Fibroblast of skin of abdomen (primary cell): ENCODE data around the gene ADARB2.

Experiments
- DNase-seq: peaks from one replicate; pipeline ENCODE4 v3.0.0-alpha.2; 2013

Gene ADARB2

DNA sequence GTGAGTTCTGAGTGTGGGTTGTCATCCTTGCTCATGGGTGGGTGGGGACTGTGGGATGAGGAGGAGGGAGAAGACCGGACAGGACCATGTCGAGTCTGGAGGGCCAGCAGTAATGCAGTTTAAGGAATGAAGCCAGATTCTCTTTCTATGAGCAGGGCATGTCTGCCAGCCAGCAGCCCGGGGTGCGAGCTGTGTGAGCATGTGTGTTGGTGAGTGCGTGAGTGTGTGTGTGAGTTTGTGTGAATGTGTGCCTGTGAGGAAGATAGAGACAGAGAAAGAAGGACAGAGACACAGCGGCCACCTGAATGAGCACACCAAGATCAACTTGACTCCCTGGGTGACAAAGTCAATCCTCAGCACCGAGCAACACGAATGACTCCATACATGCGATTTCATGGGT, 52.3 kb downstream of the ADARB2 start:
- DNase-seq = no peak

DNA sequence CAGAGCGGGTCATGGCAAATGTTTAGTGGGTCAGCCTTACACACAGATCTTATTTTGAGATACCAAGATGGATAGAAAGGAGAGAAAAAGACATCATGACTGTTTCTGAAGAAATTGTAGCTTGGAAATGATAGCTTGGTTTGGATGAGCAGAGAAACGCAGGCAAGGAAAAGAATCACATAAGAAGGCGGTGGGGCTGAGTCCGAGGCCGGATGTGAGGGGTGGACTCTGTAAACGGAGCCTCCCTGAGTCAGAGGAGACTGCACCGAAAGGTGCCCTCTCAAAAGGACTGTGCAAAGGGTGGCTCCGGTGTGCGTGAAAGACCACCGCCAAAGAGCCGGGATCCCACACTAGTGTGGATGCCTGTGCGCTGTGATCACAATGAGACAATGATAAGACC, 53.7 kb downstream of the ADARB2 start:
- DNase-seq = no peak

DNA sequence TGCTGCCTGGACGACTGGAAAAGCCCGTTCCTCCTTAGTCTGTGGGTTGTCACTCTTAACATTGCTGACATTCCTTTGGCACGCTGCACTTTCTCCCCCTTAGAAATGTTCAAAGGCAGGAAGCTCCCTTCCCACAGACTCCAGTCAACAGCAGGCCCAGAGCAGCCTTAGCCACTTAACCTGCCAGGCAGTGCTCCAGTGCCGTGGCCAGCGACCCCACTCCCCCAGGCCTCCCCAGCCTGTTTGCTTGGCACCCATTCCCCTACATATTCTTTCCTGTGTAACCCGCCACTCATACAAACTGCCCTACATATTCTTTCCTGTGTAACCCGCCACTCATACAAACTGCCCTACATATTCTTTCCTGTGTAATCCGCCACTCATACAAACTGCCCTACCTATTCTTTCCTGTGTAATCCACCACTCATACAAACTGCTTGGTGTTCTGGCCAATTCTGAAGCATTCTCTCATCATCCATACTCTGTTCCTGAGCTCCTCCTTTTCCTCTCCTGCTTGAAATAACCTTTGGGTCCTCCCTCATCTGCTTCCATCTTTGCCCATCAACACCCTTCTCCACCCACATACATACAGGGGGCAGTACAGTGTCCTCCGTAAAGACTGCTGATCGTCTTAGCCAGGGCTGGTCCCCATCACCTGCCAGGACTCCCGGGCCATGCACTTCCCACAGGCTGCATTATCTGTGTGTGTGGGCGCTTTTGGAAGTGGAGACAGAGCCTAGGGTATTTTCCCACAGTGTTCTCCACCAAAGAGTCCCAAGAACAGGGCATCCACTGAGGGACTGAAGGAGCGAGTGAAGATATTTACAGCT, 57.3 kb downstream of the ADARB2 start:
- DNase-seq = no peak

DNA sequence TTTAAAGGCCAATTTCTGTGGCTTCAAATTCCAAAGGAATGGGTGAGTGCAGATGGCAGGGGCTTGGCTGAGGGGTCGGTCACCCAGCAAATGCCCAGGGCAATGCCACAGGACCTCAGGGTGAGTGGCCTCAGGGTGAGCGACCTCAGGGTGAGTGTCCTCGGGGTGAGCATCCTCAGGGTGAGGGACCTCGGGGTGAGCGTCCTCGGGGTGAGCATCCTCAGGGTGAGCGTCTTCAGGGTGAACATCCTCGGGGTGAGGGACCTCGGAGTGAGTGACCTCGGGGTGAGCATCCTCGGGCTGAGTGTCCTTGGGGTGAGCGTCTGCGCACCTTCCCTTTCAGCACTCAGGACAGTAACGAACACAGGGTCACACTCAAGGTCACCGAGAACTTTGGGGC, 59.2 kb downstream of the ADARB2 start:
- no peak for DNase-seq

DNA sequence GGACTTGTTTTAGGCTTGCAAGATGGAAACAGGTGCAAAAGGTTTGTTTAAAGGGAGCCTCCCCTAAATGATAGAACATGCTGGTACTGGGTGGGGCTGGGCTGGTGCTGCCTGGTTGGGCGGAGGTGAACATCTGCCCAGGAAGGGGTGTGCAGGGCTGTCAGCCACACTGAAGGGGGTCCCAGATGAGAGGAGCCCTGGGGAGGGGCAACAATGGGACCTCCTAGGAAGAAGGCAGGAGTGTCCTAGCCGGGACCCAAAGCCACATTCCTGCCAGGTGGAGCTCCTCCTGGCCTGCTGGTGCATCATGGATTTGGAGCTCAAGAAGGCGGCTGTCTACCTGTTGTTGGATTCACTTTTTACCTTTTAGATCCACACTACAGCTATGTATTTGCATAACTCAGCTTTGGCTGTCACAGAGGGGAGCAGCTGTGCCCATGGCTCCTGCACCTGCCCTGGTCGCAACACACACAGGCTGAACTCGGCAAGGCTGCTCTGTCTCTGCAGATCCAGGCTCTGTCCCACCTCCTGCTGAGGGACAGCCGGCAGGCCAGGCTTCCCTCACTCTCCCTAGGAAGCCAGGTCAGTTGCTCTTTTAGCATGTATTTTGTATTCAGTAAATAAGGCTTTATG, 59.9 kb downstream of the ADARB2 start:
- DNase-seq = no peak

DNA sequence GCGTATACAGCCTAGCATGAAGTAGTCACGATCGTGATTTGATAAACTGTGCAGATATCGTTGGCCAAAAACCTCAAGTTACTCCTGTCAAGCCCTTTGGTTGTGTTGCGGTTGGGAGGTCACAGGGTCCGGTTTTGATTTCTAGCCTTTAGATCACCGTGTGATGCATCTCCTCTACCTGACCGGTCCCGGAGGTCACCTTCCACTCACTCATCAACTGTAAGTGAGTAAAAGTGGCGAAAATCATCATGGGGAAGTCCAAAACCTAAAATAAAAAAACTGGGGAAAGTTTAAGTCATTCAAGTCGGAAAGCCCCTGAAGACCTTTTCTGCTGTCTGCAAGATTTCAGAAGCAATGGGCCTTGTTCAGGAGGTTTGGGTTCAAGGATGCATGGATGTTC, 62.8 kb downstream of the ADARB2 start:
- DNase-seq = no peak

DNA sequence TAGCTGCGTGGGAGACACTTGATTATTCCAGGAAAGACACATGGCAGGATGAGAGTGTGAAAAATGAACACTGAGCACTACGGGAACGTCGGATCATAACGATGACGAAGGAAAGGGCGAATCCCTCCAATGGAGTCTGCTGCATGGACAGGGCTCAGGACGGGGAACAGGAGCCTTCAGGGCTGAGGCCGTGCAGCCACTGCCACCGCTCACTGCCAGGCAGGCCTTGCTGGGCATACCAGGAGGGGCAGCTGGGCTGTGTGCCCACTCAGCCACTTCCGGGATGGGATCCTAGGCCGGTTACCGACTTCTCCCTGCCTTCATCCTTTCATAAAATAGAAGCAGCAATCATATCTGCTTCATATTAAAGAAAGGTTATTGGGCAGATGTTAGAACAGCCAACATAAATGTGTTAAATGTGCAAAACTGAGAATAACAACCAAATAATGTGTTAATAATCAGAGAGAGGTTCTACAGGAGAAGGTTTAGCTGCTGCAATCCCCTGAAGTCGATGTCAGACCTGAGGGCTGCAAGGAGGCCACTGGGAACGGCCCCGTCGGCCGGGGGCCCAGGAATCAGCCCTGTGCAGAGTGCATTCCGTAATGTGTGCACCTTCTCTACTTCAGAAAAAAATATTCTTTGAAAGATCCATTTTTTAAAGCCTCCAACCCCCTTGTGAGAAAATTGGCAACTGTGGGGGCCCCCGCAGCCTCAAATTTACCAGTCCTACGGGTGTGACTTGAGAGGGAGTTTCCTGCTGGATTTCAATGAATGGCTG, 63.6 kb downstream of the ADARB2 start:
- no peak for DNase-seq

DNA sequence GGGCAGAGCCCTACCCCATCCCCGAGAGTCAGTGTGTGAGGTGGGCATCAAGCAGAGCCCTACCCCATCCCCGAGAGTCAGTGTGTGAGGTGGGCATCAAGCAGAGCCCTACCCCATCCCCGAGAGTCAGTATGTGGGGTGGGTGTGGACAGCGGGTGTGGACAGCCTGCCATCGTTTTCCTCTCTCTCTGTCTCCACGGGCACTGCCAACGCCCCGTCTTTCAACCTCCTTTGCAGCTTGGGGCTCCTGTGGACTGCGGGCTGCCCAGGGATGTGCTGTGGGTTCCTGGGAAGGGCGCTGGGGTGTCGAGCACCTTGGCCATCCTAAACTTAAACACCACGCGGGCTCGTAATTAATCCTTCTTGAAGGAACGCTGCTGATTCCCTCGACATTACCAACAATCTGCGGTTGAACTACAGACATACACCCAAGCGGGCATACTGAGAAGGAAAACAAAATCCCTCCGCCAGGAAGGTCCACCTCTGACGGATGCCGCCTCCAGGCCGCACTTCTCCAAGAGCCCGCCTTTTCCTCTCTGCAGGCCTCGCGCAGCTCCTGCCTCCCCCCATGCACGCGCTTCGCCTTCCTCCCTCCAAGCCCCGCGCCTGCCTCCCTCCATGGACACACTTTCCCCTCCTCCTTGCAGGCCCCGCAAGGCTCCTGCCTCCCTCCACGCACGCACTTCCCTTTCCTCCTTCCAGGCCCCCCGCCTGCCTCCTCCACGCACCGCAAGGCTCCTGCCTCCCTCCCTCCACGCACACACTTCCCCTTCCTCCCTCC, 65.1 kb downstream of the ADARB2 start:
- DNase-seq = no peak

DNA sequence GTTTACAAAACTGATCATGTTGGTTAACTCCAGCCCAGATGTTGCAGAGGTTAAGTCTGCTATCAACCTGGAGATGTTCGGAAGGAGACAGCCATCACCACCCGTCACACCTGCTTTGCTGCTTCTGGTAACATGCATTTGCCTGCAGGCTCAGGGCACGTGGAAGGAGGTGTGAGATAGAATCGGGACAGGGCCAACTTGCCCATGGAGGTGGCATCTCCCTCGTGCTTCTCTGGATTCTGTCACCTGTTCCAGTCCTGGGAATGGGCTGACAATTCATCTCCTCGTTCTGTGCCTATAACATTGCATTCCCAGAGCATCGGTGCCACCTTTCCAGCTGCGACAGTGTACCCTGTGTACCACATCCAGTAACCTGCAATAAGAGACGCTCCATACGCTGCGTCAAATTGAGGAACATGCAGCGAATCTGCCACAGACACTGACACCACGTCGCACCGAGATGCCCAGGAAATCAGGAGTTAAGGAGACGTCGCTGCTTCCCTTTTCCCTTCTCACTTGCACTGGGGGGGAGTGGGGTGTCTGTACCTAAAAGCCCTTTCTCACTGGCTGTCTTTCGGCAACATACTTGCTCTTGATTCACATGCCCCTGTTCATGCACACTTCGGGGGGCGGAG, 65.8 kb downstream of the ADARB2 start:
- DNase-seq = no peak

DNA sequence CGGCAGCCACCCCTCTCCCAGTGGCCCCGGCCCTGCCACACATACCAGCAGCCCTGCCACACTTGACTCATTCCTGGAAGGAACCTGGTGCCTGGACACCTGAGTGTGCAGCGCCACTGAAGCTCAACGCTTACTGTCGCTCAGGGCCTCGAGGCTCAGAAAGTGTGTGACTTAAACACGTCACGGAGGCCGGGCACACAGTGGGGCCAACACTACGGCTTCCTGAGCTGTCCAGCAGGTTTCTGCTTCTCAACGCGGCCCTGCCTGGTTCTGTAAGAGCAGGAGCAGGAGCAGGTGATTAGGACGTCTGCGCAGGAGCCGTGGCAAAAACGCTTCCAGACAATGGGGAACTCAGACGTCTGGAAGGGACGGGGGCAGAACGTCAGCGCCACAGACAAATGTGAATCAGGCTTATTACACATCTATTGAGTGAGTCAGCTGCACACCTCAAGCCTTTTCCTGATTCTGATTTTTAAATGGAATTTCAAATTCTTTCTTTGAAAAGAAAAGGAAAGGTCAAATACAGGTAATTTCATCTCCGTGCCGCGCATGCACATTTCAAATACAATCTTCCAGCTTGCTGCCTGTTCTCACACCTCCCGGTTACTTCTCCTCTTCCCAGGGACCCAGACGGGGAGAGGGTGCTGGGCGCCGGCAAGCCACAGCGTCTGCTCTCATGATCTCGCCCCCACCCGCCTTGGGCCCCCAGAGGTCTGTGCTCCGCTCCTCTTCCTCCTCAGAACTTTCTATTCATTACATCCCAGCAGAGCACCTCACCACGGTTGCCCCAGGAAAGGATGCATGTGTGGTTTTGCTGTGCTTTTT, 66.6 kb downstream of the ADARB2 start:
- no peak for DNase-seq

DNA sequence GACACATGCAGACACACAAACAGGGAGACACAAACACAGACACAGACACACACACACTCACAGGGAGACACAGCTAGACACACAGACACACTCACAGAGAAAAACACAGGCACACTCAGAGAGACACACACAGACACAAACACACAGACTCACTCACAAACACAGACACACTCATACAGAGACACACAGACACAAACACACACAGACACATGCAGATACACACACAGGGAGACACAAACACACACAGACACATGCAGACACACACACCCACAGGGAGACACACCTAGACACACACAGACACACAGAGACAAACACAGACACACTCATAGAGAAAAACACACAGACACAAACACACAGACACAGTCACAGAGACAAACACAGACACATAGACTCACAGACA, 67.9 kb downstream of the ADARB2 start:
- no peak for DNase-seq

DNA sequence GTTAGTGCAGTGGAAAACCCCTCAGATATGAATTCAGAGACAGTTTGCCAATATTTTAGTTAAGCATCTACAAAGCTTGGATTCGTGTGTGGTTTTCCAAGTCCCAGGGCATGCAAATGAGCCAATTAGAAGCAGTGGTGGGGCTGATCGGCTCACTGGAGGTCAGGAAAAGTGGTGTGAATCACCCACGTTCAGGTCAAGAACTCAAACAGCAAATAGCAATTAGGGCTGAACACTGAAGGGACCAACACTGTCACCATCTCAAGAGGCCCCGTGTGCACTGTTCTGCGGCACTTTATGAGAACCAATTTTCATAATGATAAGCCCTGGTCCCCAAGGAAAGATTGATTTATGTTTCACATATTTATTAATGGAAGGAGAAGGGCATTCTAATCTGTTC, 68.9 kb downstream of the ADARB2 start:
- no peak for DNase-seq

DNA sequence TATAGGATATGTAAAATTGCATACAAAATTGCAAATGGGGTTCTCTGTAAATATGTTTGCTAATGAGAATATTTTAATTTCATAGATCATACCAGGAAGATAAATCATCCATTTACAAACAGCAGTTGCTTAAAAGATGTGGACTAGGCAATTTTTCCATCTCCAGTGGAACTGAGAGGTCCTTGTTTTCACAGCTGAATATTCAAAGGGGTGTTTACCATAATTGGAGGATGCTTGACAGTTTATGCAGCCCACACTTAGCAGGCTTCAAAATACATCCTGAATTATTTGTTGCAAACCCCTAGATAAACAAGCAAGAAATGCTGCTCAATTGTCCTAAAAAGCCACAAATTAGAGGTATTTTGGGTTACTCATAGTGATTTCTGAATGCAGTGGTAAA, 69.9 kb downstream of the ADARB2 start:
- DNase-seq = no peak

DNA sequence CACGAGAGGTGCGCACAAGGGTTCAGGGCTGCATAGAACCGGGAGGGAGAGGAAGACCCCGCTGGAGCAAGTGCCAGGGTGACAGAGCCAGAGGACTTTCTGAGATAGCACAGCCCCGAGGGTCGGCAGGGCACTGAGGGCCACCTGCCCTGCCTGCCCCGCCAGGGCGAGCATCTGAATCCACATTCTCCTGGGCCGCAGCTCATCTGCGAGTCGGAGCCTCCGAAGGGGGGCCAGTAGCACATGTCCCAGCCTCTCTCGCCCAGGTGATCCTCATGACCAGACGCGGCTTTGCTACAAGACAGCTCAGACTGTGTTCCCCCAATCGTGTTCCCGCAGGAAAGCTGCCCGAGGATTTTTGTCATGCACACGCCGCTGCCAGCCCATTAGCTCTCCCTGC, 71.2 kb downstream of the ADARB2 start:
- DNase-seq = no peak

DNA sequence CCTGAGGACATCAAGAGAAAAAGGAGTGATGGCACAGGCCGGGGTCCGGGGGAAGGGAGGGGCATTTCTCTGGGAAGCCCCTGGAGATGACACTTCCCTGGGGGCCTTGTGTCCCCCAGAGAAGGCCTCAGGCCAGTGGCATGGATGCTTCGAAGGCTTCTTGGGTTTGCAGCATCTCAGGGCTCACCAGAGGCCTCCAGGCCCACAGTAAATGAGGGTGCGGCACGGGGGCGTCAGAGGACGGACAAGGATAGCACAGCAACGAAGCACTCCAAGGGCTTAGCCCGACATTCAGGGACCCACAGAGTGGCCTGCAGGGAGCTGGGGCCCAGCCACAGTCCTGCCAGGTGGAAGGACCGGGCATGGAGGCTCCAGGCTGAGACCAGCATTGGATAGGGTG, 71.6 kb downstream of the ADARB2 start:
- no peak for DNase-seq

DNA sequence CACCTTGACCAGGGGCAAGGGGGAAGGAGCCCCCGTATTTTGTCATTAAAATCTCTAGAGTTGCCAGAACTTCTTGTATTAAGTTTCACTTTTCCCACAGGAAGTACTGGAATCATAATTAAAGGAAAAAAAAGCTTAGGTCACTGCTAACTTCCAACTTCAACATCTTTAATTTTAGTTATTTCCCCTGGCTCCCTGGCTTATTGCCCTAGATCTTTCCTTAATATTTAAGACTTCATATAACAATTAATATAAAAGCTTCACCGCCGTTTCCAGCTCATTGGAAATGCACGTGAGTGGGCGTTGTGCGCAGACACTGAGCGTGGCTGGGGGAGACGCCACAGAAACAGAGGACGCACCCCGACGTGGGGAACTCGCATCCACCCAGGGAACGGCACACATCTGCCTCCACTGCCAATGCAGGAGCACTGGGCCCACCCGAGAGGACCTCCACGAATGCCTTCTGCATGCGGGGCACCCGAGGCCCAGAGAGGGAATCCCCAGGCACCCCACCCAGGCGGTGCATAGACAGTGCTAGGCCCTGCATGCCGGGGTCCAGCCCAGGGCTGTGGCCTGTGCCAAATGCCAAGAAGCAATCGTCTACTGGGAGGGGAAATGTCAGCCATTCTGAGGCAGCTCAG, 72.2 kb downstream of the ADARB2 start:
- DNase-seq = no peak

DNA sequence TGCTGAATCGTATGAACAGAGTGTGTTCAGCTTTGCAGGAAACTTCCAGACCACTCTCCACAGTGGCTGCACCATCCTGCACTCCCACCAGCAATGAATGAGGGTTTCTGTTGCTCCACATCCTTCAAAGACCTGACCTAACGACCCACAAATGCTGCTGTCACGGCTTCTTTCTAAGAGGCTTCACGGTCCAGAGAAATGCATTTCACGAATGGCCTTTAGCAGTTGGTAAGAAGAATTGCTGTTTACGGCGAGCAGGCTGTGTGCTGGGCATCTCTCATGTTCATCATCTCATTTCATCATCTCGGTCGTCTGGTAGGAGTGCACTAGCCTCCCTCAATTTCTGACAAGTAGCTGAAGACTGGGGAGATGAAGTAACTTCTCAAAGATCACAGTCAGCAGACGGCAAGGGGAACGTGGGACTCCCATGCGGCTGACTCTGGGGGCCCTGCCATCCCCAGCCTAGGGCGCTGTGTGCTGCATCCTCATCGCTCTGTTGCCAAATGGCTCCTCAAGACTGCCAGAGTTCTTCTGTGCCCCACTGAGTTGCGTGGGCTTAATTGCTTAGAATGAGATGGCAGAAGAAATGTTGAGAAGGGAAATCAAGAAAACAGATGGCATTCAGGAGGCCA, 72.9 kb downstream of the ADARB2 start:
- no peak for DNase-seq

DNA sequence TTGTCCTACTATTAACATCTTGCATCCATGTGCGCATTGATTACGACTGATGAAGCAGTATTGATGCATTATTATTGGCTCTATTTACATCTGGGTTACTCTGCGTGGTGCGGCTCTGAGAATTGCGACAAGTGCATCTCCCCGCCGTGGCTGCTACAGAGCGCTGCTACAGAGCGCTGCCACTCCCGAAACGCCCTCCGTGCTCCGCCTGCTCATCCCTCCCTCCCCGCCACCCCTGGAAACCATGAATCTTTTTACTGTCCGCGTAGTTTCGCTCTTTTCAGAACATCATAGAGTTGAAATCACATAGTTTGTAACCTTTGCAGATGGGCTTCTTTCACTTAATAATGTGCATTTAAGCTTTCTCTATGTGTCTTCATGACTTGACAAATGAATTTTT, 74.1 kb downstream of the ADARB2 start:
- DNase-seq = no peak

DNA sequence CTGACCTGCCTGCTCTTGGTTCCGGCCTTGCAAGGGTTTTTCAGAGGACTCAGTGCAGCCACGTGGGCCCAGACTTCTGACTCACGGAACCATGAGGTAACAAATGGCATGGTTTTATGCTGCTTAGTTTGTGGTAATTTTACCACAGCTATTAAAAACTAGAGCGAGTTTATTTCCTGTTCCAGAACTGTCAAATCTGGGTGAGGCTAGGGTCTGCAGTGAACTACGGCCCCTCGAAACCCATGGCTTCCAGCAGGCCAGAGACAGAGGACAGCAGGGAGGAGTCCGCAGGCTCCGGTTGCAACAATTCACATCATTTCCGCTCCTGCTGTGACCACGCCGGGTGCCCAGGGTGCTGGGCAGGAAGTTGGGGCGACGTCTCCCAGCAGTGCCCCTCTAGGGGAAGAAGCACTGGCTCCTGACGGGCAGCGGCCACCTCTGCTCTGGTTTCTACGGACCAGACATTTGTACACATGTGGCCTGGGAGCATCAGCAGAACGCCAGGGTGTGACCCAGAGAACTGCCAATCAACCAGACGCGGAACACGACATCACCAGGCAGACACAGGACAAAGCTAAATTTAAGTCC, 74.8 kb downstream of the ADARB2 start:
- DNase-seq = no peak

DNA sequence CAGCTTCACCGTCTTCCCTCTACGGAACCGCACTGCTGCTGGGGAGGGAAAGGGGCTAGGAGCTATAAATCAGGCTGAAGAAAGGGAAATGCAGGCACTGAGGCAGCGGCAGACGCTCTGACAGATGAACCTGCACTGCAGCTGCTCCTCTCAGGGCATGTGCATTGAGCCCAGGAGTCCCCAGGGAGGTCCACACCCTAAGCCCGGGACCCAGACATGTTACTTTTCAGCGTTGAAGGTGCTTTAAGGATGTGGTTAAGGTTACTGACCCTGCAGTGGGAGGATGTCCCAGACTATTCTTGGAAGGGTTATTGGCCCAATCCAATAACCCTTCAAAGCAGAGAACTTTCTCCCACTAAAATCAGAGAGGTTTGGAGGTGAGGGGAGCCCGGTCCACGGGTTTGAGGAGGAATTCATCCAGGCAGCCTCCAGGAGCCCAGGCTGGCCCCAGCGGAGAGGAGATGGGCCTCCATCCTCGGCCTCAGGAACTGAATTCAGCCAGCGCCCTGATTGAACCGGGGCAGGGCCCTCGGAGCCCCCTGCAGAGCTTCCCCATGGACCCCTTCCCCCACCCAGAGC, 75.4 kb downstream of the ADARB2 start:
- no peak for DNase-seq
